T-helper 22 cell (primary cell): Measurements from ENCODE around the gene QPRT.
"Not testable (repeated sequence)": the region's sequence is repeated elsewhere in the genome, so short reads cannot be mapped to it uniquely, and the experiment has no call there.

Source experiments
- DNase-seq: peaks from one replicate; pipeline ENCODE4 v3.0.0-alpha.2; 2020; ENCODE audit warnings: low read depth

Gene QPRT

DNA sequence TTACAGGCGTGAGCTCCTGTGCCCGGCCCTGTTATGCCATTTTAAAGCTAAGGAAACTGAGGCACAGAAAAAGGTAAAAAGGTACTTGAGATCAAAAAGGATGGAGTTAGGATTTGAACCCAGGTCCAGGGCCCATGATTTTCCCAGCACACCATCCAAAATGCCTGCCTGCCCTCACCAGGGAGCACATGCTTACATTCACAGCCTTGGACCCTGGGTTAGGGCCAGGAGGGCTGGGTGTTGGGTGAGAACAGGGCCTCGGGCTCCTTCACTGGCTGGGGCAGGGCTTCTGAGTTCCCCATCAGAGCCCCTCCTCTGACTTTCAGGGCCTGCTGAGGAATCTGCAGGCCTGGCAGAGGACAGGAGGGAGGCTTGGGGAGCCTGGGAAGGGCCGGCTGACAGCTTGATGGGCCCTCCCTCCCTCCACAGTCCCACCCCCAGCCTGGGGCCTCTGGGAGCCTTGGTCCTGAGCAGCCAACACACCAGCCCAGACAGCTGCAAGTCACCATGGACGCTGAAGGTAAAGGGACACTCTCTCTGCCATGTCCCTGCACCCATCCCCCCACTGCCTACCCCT, at the start of gene QPRT:
TSS of gene QPRT (plus strand) at position 490 of the 577 bp plus-strand sequence. CDS start at position 508, 18 bp downstream.
- DNase-seq = no peak

- DNase-seq = not testable (repeated sequence)
Observed at GRCh38 chr16:29629318-29629717, 49.7 kb upstream of the QPRT start.

GRCh38 chr16:29631658-29632057, 47.3 kb upstream of the QPRT start:
- not testable (repeated sequence) for DNase-seq

DNA sequence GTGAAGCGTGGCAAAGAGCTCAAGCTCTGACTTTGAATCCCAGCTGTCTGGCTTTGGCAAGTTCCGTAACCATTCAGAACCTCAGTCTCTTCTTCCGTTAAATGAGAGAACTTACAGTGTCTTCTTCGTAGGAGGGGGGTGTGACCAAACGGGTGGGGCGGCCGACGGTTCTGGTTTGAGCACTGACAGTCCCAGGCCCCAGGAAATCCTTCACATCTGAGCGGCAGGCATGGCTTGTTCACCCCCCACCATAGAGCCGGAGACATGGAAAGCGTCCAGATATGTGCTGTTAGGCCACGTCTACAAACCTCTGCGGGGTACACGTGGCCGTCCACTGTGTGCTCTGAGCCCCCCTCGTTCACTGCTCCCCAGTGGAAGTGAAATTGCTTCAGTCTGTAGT, 43.1 kb upstream of the QPRT start:
- not testable (repeated sequence) for DNase-seq

DNA sequence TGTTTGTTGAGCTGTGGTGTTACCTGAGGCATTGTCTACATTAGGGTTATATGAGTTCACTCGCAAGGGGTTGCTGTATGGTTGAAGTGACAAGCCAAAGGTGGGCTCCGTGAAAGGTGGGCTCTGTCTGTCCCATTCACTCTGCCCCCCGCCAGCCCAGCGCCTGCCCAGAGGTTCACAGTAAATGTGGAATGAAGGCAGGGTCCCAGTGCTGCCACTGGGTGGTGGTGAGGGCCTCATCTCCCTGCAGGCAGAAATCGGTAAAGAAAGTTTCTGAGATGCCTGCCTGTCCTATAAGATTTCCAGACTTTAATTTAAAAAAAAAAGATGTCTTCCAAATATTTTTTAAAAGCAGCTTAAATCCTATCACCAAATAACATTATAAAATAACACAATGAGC, 42.6 kb upstream of the QPRT start:
- DNase-seq = not testable (repeated sequence)

GRCh38 chr16:29638751-29639150, 40.2 kb upstream of the QPRT start:
- DNase-seq = not testable (repeated sequence)

DNA sequence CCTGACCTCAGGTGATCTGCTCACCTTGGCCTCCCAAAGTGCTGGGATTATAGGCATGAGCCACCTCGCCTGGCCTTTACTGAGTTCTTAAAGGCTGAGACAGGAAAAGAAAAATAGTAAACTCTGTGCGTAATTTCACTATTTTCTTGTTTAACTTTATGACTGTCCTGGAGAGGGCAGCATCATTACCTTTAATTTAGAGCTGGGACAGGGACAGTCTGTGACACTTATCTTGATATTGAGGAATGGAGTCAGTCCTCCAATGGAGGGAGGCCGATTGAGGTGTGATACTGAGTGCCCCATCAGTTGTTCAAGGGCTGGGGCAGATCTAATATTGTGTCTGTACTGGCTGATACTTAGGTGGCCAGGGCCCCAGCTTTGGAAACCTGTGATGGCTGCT, 37.4 kb upstream of the QPRT start:
- DNase-seq = no peak

GRCh38 chr16:29643596-29643995, 35.4 kb upstream of the QPRT start:
- DNase-seq = no peak

GRCh38 chr16:29644338-29644857, 34.6 kb upstream of the QPRT start:
- no peak for DNase-seq

GRCh38 chr16:29644973-29645693, 33.8 kb upstream of the QPRT start:
- no peak for DNase-seq

GRCh38 chr16:29645694-29646187, 33.2 kb upstream of the QPRT start:
- DNase-seq = no peak

DNA sequence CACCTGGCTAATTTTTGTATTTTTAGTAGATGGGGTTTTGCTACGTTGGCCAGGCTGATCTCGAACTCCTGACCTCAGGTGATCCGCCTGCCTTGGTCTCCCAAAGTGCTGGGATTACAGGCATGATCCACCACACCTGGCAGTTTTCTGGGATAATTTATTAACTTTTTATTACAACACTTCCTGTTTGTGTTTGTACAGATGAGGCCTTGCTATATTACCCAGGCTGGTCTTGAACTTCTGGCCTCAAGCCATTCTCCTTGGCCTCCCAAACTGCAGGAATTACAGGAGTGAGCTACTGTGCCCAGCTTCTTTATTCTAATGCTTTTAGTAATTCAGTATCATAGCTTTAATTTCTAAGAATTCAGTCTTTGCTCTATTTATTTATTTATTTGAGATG, 32.0 kb upstream of the QPRT start:
- DNase-seq = no peak

DNA sequence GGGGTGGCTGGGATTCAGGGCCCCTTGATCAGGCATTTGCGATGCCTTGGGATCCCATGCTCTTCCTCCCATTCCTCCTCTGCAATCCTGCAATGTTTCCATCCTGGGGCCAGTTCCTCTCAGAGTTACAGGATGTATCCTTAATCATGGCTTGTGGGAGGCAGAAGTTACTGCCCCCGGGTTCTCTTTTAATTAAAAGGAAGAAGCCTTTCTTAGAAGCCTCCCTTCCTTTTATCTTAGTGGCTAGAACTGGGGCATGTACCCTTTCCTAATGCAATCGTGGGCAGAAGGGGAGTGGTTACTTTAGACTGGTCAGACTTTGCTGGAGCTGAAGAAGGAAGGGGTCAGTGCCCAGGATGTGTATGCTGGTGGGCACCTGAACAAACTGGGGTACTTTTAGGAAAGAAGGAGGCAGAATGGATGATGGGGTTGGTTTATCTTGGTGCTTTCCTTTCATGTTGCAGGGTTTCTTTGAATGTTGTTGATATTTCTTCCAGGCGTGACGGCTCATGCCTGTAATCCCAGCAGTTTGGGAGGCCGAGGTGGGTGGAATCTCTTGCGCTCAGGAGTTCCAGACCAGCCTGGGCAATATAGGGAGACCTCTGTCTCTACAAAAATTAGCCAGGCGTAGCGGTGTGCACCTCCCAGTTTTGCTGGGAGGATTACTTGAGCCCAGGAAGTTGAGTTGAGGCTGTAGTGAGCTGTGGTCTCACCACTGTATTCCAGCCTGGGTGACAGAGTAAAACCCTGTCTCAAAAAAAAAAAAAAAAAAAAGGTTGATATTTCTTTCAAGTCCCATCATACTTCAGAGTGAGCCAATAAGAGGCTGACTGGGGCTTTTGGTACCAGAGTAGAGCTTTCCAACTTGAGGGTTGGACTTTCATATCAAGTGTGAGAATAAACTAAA, 29.1 kb upstream of the QPRT start:
- no peak for DNase-seq

DNA sequence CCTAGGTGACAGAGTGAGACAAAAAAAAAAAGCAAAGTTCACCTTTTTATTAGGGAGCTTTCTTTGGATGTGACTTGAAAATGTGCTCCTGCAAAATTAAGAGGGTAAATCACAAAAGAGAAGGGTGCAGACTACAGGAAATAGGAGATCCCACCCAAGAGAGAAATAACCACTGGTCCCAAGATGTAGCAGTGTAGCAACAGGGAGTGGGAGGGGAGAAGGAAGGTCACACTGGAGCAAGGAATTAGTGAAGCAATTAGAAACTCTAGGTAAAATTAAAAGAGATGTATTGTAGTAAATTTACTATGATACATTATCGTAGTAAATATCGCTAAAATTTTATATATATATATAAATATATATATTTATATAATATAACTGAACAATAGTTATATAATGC, 28.2 kb upstream of the QPRT start:
- DNase-seq = no peak

- no peak for DNase-seq
Observed at GRCh38 chr16:29651774-29652349, 27.1 kb upstream of the QPRT start.

- no peak for DNase-seq
Observed at GRCh38 chr16:29653471-29653870, 25.5 kb upstream of the QPRT start.

DNA sequence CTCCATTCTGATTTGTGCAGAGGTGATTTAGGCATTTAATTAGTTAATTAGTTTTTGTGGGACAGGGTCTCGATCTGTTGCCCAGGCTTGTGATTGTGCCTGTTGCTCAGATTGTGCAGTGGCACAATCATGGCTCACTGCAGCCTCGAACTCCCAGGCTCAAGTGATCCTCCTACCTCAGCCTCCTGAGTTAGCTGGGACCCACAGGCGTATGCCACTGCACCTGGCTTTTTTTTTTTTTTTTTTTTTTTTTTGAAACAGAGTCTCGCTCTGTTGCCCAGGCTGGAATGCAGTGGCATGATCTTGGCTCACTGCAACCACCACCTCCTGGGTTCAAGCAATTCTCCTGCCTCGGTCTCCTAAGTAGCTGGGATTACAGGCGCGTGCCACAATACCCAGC, 25.1 kb upstream of the QPRT start:
- not testable (repeated sequence) for DNase-seq

GRCh38 chr16:29656688-29657523, 22.1 kb upstream of the QPRT start:
- no peak for DNase-seq

GRCh38 chr16:29658705-29659104, 20.3 kb upstream of the QPRT start:
- DNase-seq = no peak

GRCh38 chr16:29662000-29662728, 16.8 kb upstream of the QPRT start:
- no peak for DNase-seq

GRCh38 chr16:29662729-29663015, 16.3 kb upstream of the QPRT start:
- DNase-seq = peak; percentile 45
